ENCODE data around the gene SOX6. TPM values are rescaled to one million over a fixed set of nuclear protein-coding genes. Genes with fewer than 3 reads are reported as not detected.

The SOX6 gene
- polyA plus RNA-seq, 1 donor from 2014 or later = 2.2 TPM

DNA sequence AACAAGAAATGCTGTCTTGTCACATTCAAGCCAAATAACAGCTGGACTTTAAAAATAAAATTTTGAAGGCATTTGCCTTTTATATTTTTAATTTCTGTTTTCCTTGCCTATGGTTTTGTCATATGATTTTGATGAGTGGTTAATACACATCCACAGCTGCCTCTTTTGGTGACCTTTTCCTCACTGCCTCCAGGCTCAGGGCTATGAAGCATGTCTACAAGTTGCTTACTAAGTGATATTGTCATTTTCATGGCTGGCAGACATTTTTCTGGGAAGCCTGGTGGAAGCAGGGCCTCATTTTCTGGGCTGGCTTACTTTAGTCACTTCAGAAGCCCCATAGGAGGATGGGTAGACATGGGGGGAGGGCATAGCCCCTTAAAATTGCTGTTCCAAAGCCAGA, 344.9 kb downstream of the SOX6 start:
- TF ChIP-seq, protein P1, sequence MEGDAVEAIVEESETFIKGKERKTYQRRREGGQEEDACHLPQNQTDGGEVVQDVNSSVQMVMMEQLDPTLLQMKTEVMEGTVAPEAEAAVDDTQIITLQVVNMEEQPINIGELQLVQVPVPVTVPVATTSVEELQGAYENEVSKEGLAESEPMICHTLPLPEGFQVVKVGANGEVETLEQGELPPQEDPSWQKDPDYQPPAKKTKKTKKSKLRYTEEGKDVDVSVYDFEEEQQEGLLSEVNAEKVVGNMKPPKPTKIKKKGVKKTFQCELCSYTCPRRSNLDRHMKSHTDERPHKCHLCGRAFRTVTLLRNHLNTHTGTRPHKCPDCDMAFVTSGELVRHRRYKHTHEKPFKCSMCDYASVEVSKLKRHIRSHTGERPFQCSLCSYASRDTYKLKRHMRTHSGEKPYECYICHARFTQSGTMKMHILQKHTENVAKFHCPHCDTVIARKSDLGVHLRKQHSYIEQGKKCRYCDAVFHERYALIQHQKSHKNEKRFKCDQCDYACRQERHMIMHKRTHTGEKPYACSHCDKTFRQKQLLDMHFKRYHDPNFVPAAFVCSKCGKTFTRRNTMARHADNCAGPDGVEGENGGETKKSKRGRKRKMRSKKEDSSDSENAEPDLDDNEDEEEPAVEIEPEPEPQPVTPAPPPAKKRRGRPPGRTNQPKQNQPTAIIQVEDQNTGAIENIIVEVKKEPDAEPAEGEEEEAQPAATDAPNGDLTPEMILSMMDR (IDR thresholded peaks at IDR 0.05; ENCODE audit: poor library complexity, severe bottlenecking) = no peak
- TF ChIP-seq MXI1 (conservative IDR thresholded peaks at IDR 0.05; ENCODE audit: poor library complexity, severe bottlenecking) (no peak), EP300 (conservative IDR thresholded peaks at IDR 0.05; ENCODE audit: poor library complexity, severe bottlenecking) (no peak), POLR2AphosphoS5 (IDR thresholded peaks at IDR 0.05) (no peak), TAF1 (IDR thresholded peaks at IDR 0.05; ENCODE audit: low read depth) (no peak), RAD21 (conservative IDR thresholded peaks at IDR 0.05) (no peak), SMC3 (conservative IDR thresholded peaks at IDR 0.05; ENCODE audit: poor library complexity) (no peak), EZH2 (IDR thresholded peaks at IDR 0.05; ENCODE audit: borderline replicate concordance, insufficient read depth, low read length, poor library complexity, severe bottlenecking) (no peak)
- TF ChIP-seq, protein P2, sequence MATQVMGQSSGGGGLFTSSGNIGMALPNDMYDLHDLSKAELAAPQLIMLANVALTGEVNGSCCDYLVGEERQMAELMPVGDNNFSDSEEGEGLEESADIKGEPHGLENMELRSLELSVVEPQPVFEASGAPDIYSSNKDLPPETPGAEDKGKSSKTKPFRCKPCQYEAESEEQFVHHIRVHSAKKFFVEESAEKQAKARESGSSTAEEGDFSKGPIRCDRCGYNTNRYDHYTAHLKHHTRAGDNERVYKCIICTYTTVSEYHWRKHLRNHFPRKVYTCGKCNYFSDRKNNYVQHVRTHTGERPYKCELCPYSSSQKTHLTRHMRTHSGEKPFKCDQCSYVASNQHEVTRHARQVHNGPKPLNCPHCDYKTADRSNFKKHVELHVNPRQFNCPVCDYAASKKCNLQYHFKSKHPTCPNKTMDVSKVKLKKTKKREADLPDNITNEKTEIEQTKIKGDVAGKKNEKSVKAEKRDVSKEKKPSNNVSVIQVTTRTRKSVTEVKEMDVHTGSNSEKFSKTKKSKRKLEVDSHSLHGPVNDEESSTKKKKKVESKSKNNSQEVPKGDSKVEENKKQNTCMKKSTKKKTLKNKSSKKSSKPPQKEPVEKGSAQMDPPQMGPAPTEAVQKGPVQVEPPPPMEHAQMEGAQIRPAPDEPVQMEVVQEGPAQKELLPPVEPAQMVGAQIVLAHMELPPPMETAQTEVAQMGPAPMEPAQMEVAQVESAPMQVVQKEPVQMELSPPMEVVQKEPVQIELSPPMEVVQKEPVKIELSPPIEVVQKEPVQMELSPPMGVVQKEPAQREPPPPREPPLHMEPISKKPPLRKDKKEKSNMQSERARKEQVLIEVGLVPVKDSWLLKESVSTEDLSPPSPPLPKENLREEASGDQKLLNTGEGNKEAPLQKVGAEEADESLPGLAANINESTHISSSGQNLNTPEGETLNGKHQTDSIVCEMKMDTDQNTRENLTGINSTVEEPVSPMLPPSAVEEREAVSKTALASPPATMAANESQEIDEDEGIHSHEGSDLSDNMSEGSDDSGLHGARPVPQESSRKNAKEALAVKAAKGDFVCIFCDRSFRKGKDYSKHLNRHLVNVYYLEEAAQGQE (IDR thresholded peaks at IDR 0.05; ENCODE audit: borderline replicate concordance) = no peak
- Histone ChIP-seq H3K9ac (ENCODE audit: low read length) (no peak overlapping the region), H3K27me3 (ENCODE audit: insufficient read depth, low read depth, low read length) (no peaks in the 10 kb centered on the region), H2AFZ (ENCODE audit: low read depth, low read length) (no peak overlapping the region), H3K9me3 (ENCODE audit: low read length) (no peaks in the 10 kb centered on the region), H3K4me2 (ENCODE audit: low read length) (no peak overlapping the region), H3K36me3 (ENCODE audit: insufficient read depth, low read length) (no peaks in the 10 kb centered on the region), H3K4me3 (ENCODE audit: low read length) (no peak overlapping the region), H3K79me2 (replicated peaks; ENCODE audit: insufficient read depth, low read length) (no peaks in the 10 kb centered on the region), H3K9me2 (ENCODE audit: insufficient read depth, low read length) (no peaks in the 10 kb centered on the region), H4K20me1 (ENCODE audit: insufficient read depth) (no peaks in the 10 kb centered on the region), H3K27ac (ENCODE audit: low read length) (no peak overlapping the region), H3F3A (ENCODE audit: insufficient read depth, low read length, poor library complexity, severe bottlenecking) (no peaks in the 10 kb centered on the region)

DNA sequence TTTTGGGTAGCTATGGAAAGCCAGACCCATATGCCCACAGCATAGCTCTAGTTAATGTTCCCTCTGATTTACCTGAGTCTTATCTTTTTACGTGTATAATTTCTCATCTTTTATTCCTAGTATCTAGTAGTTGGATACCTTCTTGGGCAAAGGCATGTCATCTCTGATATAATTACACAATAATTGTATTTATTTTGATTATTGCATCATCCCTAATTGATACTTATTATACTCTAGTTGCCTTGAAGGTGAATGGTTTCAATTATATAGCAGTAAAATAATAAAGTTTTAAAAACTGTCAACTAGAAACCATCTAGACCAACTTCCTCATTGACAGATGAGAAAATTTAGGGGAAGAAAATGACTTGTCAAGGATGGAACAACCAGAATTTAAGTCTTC, 347.3 kb downstream of the SOX6 start:
- Histone ChIP-seq H3K4me3 (ENCODE audit: low read length) (no peak overlapping the region), H3K36me3 (ENCODE audit: insufficient read depth, low read length) (no peaks in the 10 kb centered on the region), H3K27ac (ENCODE audit: low read length) (no peak overlapping the region), H3K9me3 (ENCODE audit: low read length) (no peaks in the 10 kb centered on the region), H2AFZ (ENCODE audit: low read depth, low read length) (no peak overlapping the region), H3K79me2 (replicated peaks; ENCODE audit: insufficient read depth, low read length) (no peaks in the 10 kb centered on the region), H3K4me2 (ENCODE audit: low read length) (no peak overlapping the region), H4K20me1 (ENCODE audit: insufficient read depth) (no peaks in the 10 kb centered on the region), H3K9me2 (ENCODE audit: insufficient read depth, low read length) (no peaks in the 10 kb centered on the region), H3K27me3 (ENCODE audit: insufficient read depth, low read depth, low read length) (peaks cover 7% of the 10 kb centered on the region), H3K9ac (ENCODE audit: low read length) (no peak overlapping the region), H3F3A (ENCODE audit: insufficient read depth, low read length, poor library complexity, severe bottlenecking) (no peaks in the 10 kb centered on the region)
- TF ChIP-seq, protein P2 (IDR thresholded peaks at IDR 0.05; ENCODE audit: borderline replicate concordance) = no peak
- no peak for TF ChIP-seq TAF1 (IDR thresholded peaks at IDR 0.05; ENCODE audit: low read depth)
